OCI-LY1 (cell line): ENCODE measurements around the gene PSTPIP1.

ENCODE experiments used
- CTCF ChIP-seq: fragments of 200-600 bp; sonication (generic), shearing (Covaris generic); IDR thresholded peaks from 2 replicates; pipeline ENCODE4 v1.5.1; 2017; ENCODE audit warnings: mild to moderate bottlenecking, antibody characterized with exemption, low read length, moderate library complexity, mixed read lengths
- EZH2 ChIP-seq: fragments of 200-600 bp; sonication (generic), shearing (Covaris generic); IDR thresholded peaks from 2 replicates; pipeline ENCODE4 v1.8.0; 2017; ENCODE audit warnings: borderline replicate concordance, mixed run types, mild to moderate bottlenecking, antibody characterized with exemption, low read length, moderate library complexity, mixed read lengths

- TF ChIP-seq CTCF (no peak), EZH2 (no peak)
These were observed 72.2 kb downstream of the PSTPIP1 start for GRCh38 chr15:77066971-77067690.
